Glutamatergic neuron (in vitro differentiated cells): ENCODE results near the gene ZHX3. TPM values are rescaled to one million over a fixed set of nuclear protein-coding genes. Genes with fewer than 3 reads are reported as not detected.

ENCODE experiments used
- DNase-seq: peaks from one replicate; pipeline ENCODE4 v3.0.0; 2022
- H3K27ac Mint-ChIP-seq: one replicate; pipeline ENCODE4 v1.8.0; 2020; ENCODE audit warnings: mild to moderate bottlenecking, mixed read lengths, inconsistent platforms; ENCODE audit not compliant: unreplicated experiment
- H3K27me3 Mint-ChIP-seq: one replicate; pipeline ENCODE4 v1.8.0; 2020; ENCODE audit warnings: mild to moderate bottlenecking, moderate library complexity, mixed read lengths, inconsistent platforms; ENCODE audit not compliant: unreplicated experiment
- H3K36me3 Mint-ChIP-seq: one replicate; pipeline ENCODE4 v1.8.0; 2020; ENCODE audit warnings: mild to moderate bottlenecking, mixed read lengths, inconsistent platforms; ENCODE audit not compliant: unreplicated experiment
- H3K4me1 Mint-ChIP-seq: one replicate; pipeline ENCODE4 v1.8.0; 2020; ENCODE audit warnings: mild to moderate bottlenecking, low read depth, mixed read lengths, inconsistent platforms; ENCODE audit not compliant: unreplicated experiment
- H3K4me3 Mint-ChIP-seq: one replicate; pipeline ENCODE4 v1.8.0; 2020; ENCODE audit warnings: mild to moderate bottlenecking, mixed read lengths, inconsistent platforms; ENCODE audit not compliant: unreplicated experiment
- H3K9me3 Mint-ChIP-seq: one replicate; pipeline ENCODE4 v1.8.0; 2020; ENCODE audit warnings: mild to moderate bottlenecking, moderate library complexity, mixed read lengths, inconsistent platforms; ENCODE audit not compliant: unreplicated experiment
- total RNA-seq: library from RNA; stranded (reverse); fragmentation: NEBNext Ultra II Directional; extraction: Animal tissue kit (Norgen Biotek cat#: 25700); gene quantifications from one replicate; pipeline ENCODE4 v1.2.1, GENCODE V29; 2021; ENCODE audit not compliant: unreplicated experiment
- TF ChIP-seq, protein P1 (sequence below): fragments of 200-600 bp; sonication (generic); IDR thresholded peaks from one replicate; pipeline ENCODE4 v1.5.0; 2021; ENCODE audit not compliant: partially characterized antibody, unreplicated experiment

Gene ZHX3
- total RNA-seq, 1 donor from 2014 or later: 40.5 TPM

- TF ChIP-seq, protein P1, sequence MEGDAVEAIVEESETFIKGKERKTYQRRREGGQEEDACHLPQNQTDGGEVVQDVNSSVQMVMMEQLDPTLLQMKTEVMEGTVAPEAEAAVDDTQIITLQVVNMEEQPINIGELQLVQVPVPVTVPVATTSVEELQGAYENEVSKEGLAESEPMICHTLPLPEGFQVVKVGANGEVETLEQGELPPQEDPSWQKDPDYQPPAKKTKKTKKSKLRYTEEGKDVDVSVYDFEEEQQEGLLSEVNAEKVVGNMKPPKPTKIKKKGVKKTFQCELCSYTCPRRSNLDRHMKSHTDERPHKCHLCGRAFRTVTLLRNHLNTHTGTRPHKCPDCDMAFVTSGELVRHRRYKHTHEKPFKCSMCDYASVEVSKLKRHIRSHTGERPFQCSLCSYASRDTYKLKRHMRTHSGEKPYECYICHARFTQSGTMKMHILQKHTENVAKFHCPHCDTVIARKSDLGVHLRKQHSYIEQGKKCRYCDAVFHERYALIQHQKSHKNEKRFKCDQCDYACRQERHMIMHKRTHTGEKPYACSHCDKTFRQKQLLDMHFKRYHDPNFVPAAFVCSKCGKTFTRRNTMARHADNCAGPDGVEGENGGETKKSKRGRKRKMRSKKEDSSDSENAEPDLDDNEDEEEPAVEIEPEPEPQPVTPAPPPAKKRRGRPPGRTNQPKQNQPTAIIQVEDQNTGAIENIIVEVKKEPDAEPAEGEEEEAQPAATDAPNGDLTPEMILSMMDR: no peak
- no peaks in the 10 kb centered on the region for H3K4me1 Mint-ChIP-seq
- H3K4me3 Mint-ChIP-seq: no peak overlapping the region
- H3K27me3 Mint-ChIP-seq: no peaks in the 10 kb centered on the region
- H3K9me3 Mint-ChIP-seq: peaks cover 1% of the 10 kb centered on the region
- no peaks in the 10 kb centered on the region for H3K36me3 Mint-ChIP-seq
- DNase-seq: no peak
- no peak overlapping the region for H3K27ac Mint-ChIP-seq
These were observed 31.7 kb upstream of the ZHX3 start for GRCh38 chr20:41349266-41349665.

DNA sequence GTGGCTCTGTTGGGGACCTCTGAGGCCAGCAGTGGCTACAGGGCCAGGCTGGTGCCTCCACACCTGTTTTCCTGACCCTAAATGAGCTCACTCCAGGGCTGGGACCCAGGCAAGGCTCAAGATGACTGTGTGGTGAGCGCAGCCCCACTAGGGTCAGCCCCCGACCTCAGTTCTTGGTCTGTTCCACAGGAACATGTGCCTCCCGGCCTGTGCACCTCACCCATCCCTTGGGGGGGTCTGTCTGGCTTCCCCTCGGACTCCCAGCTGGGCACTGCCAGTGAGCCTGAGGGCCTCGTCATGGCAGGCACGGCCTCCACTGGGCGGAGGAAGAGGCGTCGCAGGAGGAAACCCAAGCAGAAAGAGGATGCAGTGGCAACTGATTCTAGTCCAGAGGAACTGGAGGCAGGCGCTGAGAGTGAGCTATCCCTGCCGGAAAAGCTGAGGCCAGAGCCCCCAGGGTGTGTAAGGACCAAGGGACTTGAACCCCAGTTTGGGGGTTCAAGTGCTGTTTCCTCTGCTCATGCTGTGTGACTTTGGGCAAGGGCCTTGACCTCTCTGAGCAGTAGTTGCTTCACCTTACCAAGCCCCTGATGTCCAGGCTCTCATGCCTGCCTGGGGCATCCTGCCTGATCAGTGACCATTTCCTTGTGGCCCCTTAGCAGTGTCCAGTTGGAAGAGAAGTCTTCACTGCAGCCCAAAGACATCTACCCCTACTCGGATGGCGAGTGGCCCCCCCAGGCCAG, 31.1 kb upstream of the ZHX3 start:
- DNase-seq: no peak
- H3K27ac Mint-ChIP-seq: no peak overlapping the region
- TF ChIP-seq, protein P1: no peak
- H3K27me3 Mint-ChIP-seq: no peaks in the 10 kb centered on the region
- H3K4me1 Mint-ChIP-seq: no peaks in the 10 kb centered on the region
- peaks cover 2% of the 10 kb centered on the region for H3K9me3 Mint-ChIP-seq
- H3K36me3 Mint-ChIP-seq: no peaks in the 10 kb centered on the region
- no peak overlapping the region for H3K4me3 Mint-ChIP-seq

GRCh38 chr20:41347523-41348429, 30.2 kb upstream of the ZHX3 start:
- Mint-ChIP-seq H3K36me3 (no peaks in the 10 kb centered on the region), H3K4me1 (no peaks in the 10 kb centered on the region), H3K27ac (no peak overlapping the region), H3K4me3 (no peak overlapping the region), H3K9me3 (peaks cover 4% of the 10 kb centered on the region), H3K27me3 (no peaks in the 10 kb centered on the region)
- DNase-seq: no peak
- TF ChIP-seq, protein P1: no peak

DNA sequence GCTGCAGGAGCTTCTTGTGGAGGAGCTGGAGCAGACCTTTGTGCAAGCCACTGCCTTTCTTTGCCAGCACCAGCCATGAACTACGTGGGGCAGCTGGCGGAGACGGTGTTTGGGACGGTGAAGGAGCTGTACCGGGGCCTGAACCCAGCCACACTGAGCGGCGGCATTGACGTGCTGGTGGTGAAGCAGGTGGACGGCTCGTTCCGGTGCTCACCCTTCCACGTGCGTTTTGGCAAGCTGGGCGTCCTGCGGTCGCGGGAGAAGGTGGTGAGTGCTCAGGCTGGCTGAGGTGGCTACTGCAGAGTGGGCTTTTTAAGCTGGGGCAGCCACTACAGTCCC, 28.2 kb upstream of the ZHX3 start:
- Mint-ChIP-seq H3K4me1 (no peaks in the 10 kb centered on the region), H3K27me3 (no peaks in the 10 kb centered on the region), H3K4me3 (no peak overlapping the region), H3K27ac (no peak overlapping the region), H3K36me3 (no peaks in the 10 kb centered on the region), H3K9me3 (peaks cover 4% of the 10 kb centered on the region)
- DNase-seq: no peak
- TF ChIP-seq, protein P1: no peak
